Measurements from ENCODE around the gene ZNF445.
"Not testable (repeated sequence)": the region's sequence is repeated elsewhere in the genome, so short reads cannot be mapped to it uniquely, and the experiment has no call there.

ZNF445 gene

GRCh38 chr3:44474886-44475285, 2.6 kb downstream of the ZNF445 start:
- H3K23ac ChIP-seq (ENCODE audit: low read length); H3K14ac ChIP-seq (ENCODE audit: low read length); H3K27ac ChIP-seq (ENCODE audit: low read depth, low read length); H2BK5ac ChIP-seq (ENCODE audit: low read depth, low read length, poor library complexity); H2BK12ac ChIP-seq (ENCODE audit: low read length); H3K18ac ChIP-seq (ENCODE audit: low read length); H3K4me1 ChIP-seq (ENCODE audit: control insufficient read depth in 1 of 2, insufficient read depth in 2 of 2, low read length in 2 of 2); H3K36me3 ChIP-seq (ENCODE audit: control insufficient read depth in 1 of 2, insufficient read depth in 2 of 2, low read length in 2 of 2); H3K4ac ChIP-seq (ENCODE audit: low read depth, low read length); H3K79me1 ChIP-seq (ENCODE audit: low read length); H4K8ac ChIP-seq (ENCODE audit: low read depth, low read length); H3K79me2 ChIP-seq (ENCODE audit: control insufficient read depth, insufficient read depth, low read length, poor library complexity); H4K91ac ChIP-seq (ENCODE audit: low read depth, low read length); H3K4me2 ChIP-seq (ENCODE audit: low read length); H2AK5ac ChIP-seq (ENCODE audit: low read length); H3K9me3 ChIP-seq (ENCODE audit: insufficient read depth, low read depth, low read length); H2AFZ ChIP-seq (ENCODE audit: insufficient read depth, low read length, poor library complexity); H3K9ac ChIP-seq (ENCODE audit: low read length); H4K12ac ChIP-seq (ENCODE audit: low read depth, low read length); H3K4me3 ChIP-seq (ENCODE audit: low read depth, low read length); H3K27me3 ChIP-seq (ENCODE audit: insufficient read depth, low read length); H2BK120ac ChIP-seq (ENCODE audit: insufficient read depth, low read length, poor library complexity): not testable (repeated sequence)
- no CpG with 5 or more reads among the region's 10 CpGs for WGBS (ENCODE audit: extremely low coverage, insufficient coverage, insufficient read length)
- peak; percentile 91 to 94 for DNase-seq

GRCh38 chr3:44470430-44470829, 7.0 kb downstream of the ZNF445 start:
- Histone ChIP-seq H4K12ac (ENCODE audit: low read depth, low read length) (no peak overlapping the region), H3K27me3 (ENCODE audit: insufficient read depth, low read length) (no peaks in the 10 kb centered on the region), H4K91ac (ENCODE audit: low read depth, low read length) (no peak overlapping the region), H3K4me1 (ENCODE audit: control insufficient read depth in 1 of 2, insufficient read depth in 2 of 2, low read length in 2 of 2) (peaks cover 3 to 4% of the 10 kb centered on the region in 2 experiments), H2BK120ac (ENCODE audit: insufficient read depth, low read length, poor library complexity) (no peak overlapping the region), H3K27ac (ENCODE audit: low read depth, low read length) (no peak overlapping the region), H4K8ac (ENCODE audit: low read depth, low read length) (no peak overlapping the region), H3K9ac (ENCODE audit: low read length) (no peak overlapping the region), H3K9me3 (ENCODE audit: insufficient read depth, low read depth, low read length) (no peaks in the 10 kb centered on the region), H2AFZ (ENCODE audit: insufficient read depth, low read length, poor library complexity) (no peak overlapping the region), H3K18ac (ENCODE audit: low read length) (no peak overlapping the region), H3K4me3 (ENCODE audit: low read depth, low read length) (no peak overlapping the region), H3K4me2 (ENCODE audit: low read length) (no peak overlapping the region), H3K14ac (ENCODE audit: low read length) (no peak overlapping the region), H3K4ac (ENCODE audit: low read depth, low read length) (no peak overlapping the region), H2AK5ac (ENCODE audit: low read length) (no peak overlapping the region), H3K79me2 (ENCODE audit: control insufficient read depth, insufficient read depth, low read length, poor library complexity) (no peaks in the 10 kb centered on the region), H2BK5ac (ENCODE audit: low read depth, low read length, poor library complexity) (no peak overlapping the region), H3K36me3 (ENCODE audit: control insufficient read depth in 1 of 2, insufficient read depth in 2 of 2, low read length in 2 of 2) (peaks cover 3 to 10% of the 10 kb centered on the region in 2 experiments), H3K79me1 (ENCODE audit: low read length) (no peaks in the 10 kb centered on the region), H3K23ac (ENCODE audit: low read length) (no peak overlapping the region), H2BK12ac (ENCODE audit: low read length) (no peak overlapping the region)
- no CpG with 5 or more reads among the region's 1 CpG for WGBS (ENCODE audit: extremely low coverage, insufficient coverage, insufficient read length)
- no peak for DNase-seq

GRCh38 chr3:44469914-44470313, 7.6 kb downstream of the ZNF445 start:
- Histone ChIP-seq H4K12ac (ENCODE audit: low read depth, low read length) (no peak overlapping the region), H2AFZ (ENCODE audit: insufficient read depth, low read length, poor library complexity) (no peak overlapping the region), H2BK5ac (ENCODE audit: low read depth, low read length, poor library complexity) (no peak overlapping the region), H4K91ac (ENCODE audit: low read depth, low read length) (no peak overlapping the region), H3K4me2 (ENCODE audit: low read length) (no peak overlapping the region), H3K9me3 (ENCODE audit: insufficient read depth, low read depth, low read length) (no peaks in the 10 kb centered on the region), H2BK12ac (ENCODE audit: low read length) (no peak overlapping the region), H3K4me1 (ENCODE audit: control insufficient read depth in 1 of 2, insufficient read depth in 2 of 2, low read length in 2 of 2) (peaks cover 3 to 4% of the 10 kb centered on the region in 2 experiments), H3K18ac (ENCODE audit: low read length) (no peak overlapping the region), H3K27me3 (ENCODE audit: insufficient read depth, low read length) (no peaks in the 10 kb centered on the region), H3K79me1 (ENCODE audit: low read length) (no peaks in the 10 kb centered on the region), H3K4me3 (ENCODE audit: low read depth, low read length) (no peak overlapping the region), H2AK5ac (ENCODE audit: low read length) (no peak overlapping the region), H4K8ac (ENCODE audit: low read depth, low read length) (no peak overlapping the region), H3K36me3 (ENCODE audit: control insufficient read depth in 1 of 2, insufficient read depth in 2 of 2, low read length in 2 of 2) (peaks cover 3 to 10% of the 10 kb centered on the region in 2 experiments), H3K27ac (ENCODE audit: low read depth, low read length) (no peak overlapping the region), H3K79me2 (ENCODE audit: control insufficient read depth, insufficient read depth, low read length, poor library complexity) (no peaks in the 10 kb centered on the region), H3K14ac (ENCODE audit: low read length) (no peak overlapping the region), H3K9ac (ENCODE audit: low read length) (no peak overlapping the region), H3K23ac (ENCODE audit: low read length) (no peak overlapping the region), H2BK120ac (ENCODE audit: insufficient read depth, low read length, poor library complexity) (no peak overlapping the region), H3K4ac (ENCODE audit: low read depth, low read length) (no peak overlapping the region)
- WGBS (ENCODE audit: extremely low coverage, insufficient coverage, insufficient read length), result no CpG with 5 or more reads among the region's 5 CpGs
- DNase-seq, result no peak

- Histone ChIP-seq H3K9ac (ENCODE audit: low read length) (no peak overlapping the region), H3K18ac (ENCODE audit: low read length) (no peak overlapping the region), H3K27ac (ENCODE audit: low read depth, low read length) (no peak overlapping the region), H2BK120ac (ENCODE audit: insufficient read depth, low read length, poor library complexity) (no peak overlapping the region), H3K4me1 (ENCODE audit: control insufficient read depth in 1 of 2, insufficient read depth in 2 of 2, low read length in 2 of 2) (peaks cover 3 to 4% of the 10 kb centered on the region in 2 experiments), H2AFZ (ENCODE audit: insufficient read depth, low read length, poor library complexity) (no peak overlapping the region), H3K4me3 (ENCODE audit: low read depth, low read length) (no peak overlapping the region), H3K14ac (ENCODE audit: low read length) (no peak overlapping the region), H3K27me3 (ENCODE audit: insufficient read depth, low read length) (no peaks in the 10 kb centered on the region), H4K91ac (ENCODE audit: low read depth, low read length) (no peak overlapping the region), H4K8ac (ENCODE audit: low read depth, low read length) (no peak overlapping the region), H2BK5ac (ENCODE audit: low read depth, low read length, poor library complexity) (no peak overlapping the region), H3K4me2 (ENCODE audit: low read length) (peak overlapping the region; percentile 26), H4K12ac (ENCODE audit: low read depth, low read length) (no peak overlapping the region), H3K79me1 (ENCODE audit: low read length) (no peaks in the 10 kb centered on the region), H3K23ac (ENCODE audit: low read length) (no peak overlapping the region), H2AK5ac (ENCODE audit: low read length) (no peak overlapping the region), H3K4ac (ENCODE audit: low read depth, low read length) (no peak overlapping the region), H3K36me3 (ENCODE audit: control insufficient read depth in 1 of 2, insufficient read depth in 2 of 2, low read length in 2 of 2) (peaks cover 8 to 12% of the 10 kb centered on the region in 2 experiments), H2BK12ac (ENCODE audit: low read length) (no peak overlapping the region), H3K9me3 (ENCODE audit: insufficient read depth, low read depth, low read length) (peaks cover under 1% of the 10 kb centered on the region), H3K79me2 (ENCODE audit: control insufficient read depth, insufficient read depth, low read length, poor library complexity) (no peaks in the 10 kb centered on the region)
- WGBS (ENCODE audit: extremely low coverage, insufficient coverage, insufficient read length), result no CpG with 5 or more reads among the region's 10 CpGs
- DNase-seq, result peak; percentile 37 to 48
Observed at GRCh38 chr3:44468572-44469520, 8.6 kb downstream of the ZNF445 start.
